ENCODE data around the gene GNLY.
"Not testable (repeated sequence)": the region's sequence is repeated elsewhere in the genome, so short reads cannot be mapped to it uniquely, and the experiment has no call there.

GNLY gene

DNA sequence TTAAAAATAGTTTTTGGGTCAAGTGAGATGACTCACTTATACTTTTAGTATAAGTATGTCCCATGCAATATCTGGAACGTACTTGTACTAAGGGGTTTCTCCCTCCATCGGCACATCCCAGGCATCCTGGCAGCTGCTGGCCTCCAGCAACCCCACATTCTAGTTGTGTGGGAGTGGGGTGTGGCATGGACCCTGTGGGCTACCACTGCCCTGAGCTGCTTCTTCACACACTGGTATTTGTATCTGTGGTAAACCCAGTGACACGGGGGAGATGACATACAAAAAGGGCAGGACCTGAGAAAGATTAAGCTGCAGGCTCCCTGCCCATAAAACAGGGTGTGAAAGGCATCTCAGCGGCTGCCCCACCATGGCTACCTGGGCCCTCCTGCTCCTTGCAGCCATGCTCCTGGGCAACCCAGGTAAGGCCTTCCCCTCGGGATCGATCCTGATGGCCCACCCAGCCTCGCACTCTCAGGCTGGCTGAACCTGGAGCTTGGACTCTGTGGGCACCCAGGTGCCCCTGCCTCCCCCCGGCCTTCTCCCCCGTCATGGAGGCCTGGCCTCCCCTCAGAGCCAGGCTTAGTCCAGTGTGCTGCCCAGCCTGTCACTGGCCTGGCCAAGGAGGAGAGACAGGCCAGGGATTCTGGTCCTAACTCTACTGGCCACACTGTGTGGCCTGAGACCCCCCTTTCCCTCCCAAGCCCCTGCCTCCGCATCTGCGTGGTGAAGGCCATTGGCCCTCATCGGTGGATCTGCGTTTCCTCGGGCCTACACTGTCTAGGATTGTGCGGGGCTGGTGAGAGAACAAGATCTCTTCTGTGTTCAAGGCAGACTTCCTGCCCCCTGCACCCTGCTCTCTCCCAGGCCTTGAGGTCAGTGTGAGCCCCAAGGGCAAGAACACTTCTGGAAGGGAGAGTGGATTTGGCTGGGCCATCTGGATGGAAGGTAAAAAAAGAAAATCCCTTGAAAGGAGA is at the start of gene GNLY:
TSS of gene GNLY (plus strand) at position 307 of the 974 bp plus-strand sequence. CDS start at position 368, 61 bp downstream.
- no peak for DNase-seq

DNA sequence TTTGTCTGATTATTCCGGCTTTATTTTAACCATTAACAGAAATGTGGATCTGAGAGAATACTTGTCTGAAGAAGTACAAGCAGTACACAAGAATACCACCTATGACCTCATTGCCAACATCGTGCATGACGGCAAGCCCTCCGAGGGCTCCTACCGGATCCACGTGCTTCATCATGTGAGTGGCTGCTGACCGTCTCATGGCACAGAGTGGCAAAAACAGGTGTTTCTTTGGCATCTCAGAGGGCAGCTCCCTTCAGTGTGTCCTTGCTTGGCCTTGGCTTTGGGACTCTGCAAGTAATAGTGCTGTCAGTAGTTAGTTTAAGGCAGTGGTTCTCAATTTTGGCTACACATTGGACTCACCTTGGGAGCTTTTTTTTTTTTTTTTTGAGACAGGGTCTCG is 49.2 kb upstream of the GNLY start:
- DNase-seq, result no peak

DNA sequence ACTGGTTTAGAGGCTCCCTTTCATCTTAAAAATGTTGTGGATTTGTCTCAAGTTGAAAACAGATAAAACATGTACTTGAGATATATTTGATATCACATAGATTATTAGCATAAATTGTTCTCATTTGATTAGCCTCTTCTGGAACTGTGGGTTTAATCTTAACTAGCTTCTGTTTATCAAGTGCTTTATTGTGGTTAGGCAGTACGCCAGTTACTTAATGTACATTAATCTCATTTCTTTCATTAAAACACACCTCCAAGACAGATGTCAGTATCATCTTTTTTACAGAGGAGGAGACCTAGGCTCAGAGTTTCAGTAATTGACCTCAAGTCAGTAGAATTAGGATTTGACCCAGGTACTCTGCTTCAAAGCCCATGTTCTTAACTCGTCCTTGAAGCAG is 48.0 kb upstream of the GNLY start:
- no peak for DNase-seq

DNA sequence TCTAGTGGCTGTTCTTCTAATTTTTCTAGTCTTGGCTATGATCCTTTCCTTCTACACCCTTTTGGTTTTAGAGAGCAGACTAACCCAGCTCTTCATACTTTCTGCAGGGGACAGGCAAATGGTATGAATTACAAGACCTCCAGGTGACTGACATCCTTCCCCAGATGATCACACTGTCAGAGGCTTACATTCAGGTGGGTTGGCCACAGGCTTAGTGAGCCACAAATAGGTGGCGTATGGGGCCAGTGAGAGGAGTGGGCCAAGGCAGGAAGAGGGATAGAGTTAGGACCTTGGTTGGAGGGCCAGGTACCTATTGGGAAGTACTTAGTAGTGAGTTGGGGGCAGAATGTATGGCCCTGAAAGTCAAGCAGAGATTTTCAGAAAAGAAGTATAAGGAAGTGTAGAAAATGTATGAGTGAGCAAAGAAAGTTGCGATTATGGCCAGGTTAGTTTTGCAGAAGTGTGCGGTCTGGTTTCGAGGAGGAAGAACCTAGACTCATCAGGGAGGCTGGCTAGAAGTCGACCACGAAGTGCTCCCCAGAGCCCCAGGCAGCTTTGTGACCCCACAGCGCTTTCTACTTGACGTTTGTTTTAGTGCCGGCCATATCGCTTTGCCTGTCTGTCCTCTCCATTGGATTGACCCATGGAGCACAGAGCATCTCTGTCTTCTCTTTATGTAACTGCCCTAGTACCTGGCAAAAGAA is 46.2 kb upstream of the GNLY start:
- no peak for DNase-seq

DNA sequence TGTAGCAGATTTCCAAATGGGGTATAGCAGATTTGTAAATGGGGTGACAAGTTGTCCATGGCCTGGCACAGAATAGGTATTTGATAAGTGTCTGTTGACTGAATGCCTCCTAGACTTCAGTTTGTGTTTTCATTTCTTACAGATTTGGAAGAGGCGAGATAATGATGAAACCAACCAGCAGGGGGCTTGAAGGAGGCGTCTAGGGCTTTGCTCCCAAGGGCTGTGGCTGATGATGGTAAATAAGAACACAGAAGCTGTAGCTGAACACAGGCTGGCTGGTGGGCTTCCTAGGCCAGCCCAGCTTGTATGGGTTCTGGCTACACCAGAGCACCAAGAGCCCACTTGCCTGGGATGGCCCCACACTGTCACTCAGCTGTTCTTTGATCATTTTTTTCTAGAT is 45.5 kb upstream of the GNLY start:
- DNase-seq, result no peak

DNA sequence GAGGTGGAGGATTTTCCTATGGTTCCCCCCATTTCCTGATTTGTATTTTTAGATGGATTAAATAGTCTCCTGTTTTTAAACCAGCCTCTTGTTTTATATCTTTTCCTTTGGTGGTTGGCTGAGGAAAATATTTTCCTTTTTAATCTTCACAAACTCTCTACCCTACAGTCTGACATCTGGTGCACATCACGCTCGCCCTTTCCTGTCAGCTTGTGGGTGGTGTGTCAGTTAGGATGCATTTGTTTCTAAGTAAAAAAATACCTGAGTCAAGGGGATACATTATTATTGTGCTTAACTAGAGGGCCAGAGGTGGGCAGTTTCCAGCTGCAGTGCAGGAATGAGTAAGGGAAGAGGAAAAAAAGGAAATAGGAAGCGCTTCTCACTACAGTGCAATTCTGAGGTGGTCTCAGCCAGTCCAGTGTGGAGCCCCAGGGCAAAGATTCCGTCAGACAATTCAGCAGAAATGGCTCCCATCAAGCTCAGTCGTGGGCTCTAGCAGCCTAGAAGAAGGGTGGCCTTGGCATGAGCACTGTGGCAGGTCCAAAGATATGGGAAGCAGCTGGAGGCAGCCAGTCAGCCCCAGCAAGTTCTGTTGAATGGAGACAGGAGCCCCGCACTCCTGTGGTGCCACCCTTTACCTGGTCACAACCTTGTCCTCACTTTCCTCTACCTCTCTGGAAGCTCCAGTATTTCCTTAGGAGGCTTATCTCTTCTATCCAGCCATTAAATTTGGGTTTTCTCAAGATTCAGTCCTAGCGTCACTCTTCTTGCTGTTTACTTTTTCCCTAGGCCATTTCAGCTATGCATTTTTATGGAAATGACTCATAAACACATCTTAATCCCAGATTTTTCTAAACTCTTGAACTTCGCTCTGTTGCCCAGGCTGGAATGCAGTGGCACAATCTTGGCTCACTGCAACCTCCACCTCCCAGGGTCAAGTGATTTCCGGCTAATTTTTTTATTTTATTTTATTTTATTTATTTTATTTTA is 44.7 kb upstream of the GNLY start:
- DNase-seq, result no peak

DNA sequence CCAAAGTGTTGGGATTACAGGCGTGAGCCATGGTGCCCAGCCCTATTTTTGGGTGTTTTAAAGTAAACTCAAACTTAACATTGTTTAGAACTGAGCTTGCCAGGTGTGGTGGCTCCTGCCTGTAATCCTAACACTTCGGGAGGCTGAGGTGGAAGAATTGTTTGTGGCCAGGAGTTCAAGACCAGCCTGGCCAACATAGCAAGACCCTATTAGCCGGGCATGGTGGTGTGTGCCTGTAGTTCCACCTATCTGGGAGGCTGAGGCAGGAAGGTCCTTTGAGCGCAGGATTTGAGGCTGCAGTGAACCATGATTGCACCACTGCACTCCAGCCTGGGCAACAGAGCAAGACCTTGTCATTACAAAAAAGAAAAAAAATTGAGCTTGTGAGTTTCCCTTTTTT is 43.7 kb upstream of the GNLY start:
- DNase-seq, result no peak

DNA sequence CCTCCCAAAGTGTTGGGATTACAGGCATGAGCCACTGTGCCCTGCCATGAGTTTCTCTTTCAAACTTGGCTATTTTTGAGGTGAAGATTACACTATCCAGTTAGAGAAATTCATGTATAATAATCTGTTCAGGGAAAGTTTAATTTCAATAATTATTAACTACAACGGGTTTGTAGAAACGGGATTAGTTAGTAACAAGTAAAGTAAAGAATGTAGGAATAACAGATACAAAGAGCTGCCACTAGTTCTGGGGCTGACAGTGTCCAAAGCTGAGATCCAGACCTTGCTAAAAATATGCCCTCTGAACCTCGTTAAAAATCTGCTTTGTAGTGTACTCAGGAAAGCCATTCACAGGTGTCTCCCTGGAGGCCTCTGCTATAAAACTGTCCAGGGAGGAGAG is 43.1 kb upstream of the GNLY start:
- no peak for DNase-seq

DNA sequence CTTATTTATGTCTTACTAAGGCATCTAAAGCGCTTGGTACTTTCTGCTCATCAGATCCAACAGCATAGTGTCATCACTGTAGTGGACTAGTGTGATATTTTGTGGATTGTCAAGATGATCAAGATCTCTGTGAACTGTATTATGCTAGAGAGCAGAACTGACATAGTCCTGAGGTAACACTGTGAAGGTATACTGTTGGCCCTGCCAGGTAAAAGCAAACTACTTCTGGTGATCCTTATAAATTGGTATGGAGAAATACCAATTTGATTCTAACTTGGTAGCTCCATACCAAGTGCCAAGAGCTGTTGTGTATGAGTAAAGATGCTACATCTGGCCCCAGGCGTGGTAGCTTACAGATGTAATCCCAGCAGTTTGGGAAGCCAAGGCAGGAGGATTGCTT is 42.1 kb upstream of the GNLY start:
- DNase-seq, result no peak

DNA sequence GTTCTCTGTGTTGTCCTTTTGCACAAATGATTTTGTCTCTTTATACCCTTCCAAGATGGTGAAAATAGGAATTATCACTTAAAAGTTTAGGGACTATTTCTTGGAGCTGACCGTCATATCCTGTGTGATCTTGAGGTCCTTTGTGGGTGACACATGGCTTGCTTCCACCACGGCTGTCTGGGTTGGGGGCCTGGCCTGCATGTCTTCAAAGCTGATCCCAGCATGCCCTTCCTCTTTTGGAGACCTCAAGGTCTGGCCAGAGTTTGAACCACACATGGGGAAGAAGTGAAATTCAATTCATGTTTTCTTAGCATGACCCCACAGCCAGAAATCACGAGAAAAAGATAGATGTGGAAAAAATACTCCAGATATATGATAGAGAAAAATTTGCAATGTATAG is 40.2 kb upstream of the GNLY start:
- DNase-seq, result no peak

DNA sequence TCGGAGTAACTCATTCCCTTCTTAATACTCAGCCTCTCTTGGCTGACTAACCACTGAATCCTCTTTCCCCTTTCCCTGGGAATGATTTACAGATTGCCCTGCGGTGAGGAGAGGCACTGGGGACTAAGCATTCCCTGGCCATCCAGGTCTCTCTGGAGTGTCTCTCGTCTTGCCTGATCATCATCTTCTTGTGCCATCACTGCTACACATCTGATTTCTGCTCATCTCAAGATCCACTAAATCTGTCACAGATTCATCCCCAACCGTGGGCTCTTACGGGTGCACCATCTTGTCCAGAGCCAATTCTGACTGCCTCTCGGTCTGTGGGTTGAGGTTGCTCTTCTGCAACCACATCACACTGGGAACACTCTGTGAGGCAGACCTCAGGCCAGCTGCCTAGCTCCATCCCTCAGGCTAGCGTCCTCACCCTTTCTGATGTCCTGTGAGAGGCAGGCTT is 38.2 kb upstream of the GNLY start:
- DNase-seq, result no peak

DNA sequence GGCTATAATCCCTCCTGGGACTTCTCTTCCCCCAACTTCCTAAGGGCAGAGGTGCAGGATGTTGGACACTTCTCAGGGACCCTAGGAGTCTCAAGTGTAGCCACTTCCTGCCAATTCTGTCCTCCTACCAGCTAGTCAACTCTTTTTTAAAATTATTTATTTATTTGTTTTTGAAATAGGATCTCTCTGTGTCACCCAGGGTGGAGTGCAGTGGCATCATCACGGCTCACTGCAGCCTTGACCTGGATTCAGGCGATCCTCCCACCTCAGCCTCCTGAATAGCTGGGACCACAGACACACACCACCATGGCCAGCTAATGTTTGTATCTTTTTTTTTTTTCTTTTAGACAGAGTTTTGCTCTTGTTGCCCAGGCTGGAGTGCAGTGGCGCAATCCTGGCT is 37.7 kb upstream of the GNLY start:
- no peak for DNase-seq

DNA sequence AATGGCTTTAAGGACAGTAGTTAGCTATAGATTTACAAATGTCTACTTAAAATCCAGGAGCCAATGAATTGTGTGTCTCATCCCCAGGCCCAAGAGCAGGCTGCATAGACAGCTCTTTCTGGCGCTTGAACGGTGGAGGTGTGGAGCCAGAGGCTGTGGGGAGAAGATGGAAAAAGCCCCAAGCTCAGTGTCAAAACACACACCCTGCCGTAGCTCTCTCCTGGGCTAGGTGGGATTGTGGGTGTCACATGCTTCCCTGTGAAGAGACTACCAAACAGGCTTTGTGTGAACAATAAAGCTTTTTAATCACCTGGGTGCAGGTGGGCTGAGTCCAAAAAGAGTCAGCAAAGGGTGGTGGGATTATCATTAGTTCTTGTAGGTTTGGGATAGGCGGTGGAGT is 36.8 kb upstream of the GNLY start:
- not testable (repeated sequence) for DNase-seq

DNA sequence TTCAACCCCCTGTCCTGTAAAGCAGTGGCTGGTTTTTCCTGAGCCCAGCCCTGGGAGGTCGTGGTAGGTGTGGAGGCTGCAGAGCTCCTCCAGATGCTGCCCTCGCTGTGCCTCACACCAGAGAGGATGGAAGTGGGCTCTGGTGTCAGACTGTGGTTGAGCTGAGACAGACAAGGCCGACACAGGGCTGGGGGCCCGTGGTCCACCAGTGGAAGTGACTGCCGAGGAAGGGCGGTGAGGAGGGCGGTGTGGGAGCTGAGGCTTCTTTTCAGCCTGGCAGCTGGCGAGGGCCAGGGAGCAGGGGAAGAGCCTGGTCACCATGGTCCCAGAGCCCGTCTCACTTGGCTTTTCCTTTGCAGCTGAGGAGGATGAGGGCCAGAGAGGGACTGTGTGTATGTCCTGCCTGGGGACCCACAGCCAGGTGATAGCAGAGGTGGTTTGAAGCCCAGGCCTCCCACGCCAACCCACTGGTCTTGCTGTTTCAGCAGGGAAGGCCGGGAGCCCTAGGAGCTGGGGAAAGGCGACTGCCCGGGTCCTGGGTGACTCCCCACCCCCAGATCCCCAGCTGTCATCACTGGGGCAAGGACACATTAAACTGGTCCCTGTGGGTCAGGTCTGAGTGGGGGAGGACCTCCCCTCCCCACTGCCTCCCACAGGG is 34.7 kb upstream of the GNLY start:
- DNase-seq, result no peak

DNA sequence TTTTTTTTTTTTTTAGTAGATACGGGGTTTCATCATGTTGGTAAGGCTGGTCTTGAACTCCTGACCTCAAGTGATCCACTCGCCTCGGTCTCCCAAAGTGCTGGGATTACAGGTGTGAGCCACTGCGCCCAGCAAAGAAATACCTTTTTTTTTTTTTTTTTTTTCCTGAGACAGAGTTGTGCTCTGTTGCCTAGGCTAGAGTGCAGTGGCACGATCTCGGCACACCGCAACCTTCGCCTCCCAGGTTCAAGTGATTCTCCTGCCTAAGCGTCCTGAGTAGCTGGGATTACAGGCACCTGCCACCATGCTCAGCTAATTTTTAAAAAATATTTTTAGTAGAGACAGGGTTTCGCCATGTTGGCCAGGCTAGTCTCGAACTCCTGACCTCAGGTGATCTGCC is 33.9 kb upstream of the GNLY start:
- not testable (repeated sequence) for DNase-seq

DNA sequence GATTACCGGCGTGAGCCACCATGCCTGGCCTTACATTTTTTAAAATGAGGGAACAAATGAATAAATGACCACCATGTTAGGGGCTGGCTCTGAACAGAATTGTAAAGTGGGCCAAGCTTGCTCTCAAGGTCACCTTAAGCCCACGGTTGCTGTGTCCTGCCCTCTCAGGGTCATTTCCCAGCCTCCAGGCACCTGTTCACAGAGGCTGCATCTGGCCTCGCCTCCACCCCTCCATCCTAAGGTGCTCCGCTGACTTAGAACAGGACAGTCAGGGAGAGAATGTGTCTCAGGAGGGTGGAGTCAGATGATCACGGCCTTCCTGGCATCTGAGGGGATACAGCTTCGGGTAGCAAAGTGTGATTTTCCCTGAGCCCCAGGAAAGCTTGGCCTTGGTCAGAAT is 33.4 kb upstream of the GNLY start:
- no peak for DNase-seq

DNA sequence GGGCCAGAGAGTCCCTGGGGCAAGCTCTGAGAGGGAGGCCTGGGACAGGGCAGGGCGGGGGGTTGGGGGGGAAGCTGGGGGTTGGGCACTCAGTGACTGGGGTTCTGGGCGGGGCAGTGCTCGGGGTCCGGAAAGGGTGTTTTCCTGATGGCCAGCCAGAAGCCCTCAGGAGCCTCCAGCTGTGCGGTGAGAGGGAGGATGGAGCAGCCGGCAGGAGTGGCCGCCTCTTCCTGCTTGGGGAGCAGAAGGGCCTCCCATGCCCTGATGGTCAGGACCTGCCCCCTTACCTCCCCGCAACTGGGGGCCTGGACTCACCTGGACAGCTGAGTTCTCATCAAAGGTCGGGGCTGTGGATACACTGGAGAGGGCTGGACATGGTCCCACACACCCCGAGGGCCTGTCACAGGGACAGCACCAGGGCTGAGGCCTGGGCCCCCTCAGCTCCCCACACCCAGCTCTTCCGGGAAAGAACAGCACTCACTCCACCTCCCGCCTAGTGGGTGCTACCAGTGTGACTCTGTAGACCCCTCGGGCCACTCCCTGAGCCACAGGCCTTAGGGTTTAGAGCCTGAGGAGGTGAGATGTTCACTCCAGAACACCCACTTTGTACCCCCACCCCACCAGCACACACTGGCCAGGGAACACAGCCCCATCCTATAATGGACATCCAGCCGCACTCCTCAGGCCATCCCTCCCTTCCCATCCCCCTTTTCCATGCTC is 32.9 kb upstream of the GNLY start:
- DNase-seq, result no peak

DNA sequence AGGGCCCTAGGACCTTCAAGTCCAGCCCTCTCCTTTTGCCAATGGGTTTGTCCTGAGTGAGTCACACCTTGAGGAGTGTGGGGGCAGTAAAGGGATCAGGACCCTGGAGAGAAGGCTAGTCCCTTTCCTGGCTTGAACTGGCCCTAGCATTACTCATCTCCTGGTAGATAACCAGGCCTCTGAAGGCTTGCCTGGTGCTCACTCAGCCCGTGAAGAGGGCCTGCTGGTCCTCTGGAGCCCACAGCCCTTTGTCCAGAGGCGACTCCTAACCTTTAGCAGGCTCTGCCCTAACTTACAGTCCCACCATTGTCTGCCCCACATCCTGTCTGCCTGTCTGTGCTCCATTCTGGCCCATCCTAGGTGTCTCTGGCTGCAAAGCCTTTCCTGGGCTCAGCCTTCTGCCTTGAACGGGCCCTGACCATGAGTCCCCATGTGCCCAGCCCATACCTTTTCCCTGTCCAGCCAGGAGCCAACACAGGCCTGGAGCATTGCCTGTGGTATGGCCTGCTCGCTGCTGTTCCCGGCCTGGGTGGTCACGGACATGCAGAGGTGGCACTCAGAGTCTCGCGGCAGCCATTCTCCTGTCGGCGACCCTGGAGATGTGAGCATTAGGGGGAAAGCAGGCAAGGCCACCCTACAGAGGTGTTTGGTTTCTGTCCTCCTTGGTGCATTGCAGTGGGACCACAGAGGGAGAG is 31.1 kb upstream of the GNLY start:
- DNase-seq, result no peak

DNA sequence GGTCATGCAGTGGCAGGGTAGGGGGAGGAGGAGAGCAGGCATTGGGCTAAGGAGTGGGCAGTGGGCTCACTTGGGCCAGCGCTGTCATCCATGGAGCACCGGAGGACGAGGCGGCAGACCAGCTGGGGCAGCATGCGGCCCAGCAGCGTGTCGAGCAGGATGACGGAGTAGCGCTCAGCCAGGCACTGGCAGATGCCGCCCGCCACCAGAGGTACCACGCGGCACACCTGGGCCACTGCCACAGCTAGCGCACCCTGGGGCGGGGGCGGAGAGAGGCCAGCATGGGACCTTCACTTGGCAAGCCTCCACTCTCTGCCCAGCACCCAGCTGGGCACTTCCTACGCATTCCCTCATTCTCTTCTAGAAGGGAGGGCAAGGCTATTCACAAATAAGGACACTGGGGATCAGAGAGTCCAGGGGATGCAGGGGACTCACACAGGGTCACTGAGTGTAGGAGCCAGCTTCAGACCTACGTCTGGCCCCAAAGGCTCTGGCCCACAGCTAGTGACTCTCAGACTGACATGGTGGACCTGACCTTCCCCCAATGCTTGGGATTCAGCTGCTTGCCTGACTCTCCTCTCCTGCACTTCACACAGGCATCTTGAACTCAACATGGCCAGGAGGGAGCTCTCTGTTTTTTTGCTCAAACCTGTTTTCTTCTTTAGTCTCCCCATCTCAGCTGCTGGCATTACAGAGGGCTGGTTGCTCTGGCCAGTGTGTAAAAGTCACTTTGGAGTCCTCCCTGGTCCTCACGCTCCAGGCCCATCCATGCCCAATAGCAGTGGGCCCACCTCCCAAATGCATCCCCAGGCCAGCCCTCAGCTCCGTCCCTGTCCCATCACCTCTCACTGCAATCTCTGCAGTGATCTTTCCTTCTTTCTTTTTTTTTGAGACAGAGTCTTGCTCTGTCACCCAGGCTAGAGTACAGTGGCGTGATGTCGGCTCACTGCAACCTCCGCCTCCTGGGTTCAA is 30.3 kb upstream of the GNLY start:
- no peak for DNase-seq

All from stimulated activated CD4-positive, alpha-beta T cell treated with anti-CD3 and anti-CD28 coated beads, Interleukin-4, amount 100 ng/mL, for 4 hours (primary cell).